GM12878 (cell line): ENCODE measurements around the gene LSAMP.

Source experiments
- EP300 ChIP-seq, 2 experiments: fragments of 150-350 bp in 1 of 2; IDR thresholded peaks; 2 replicates each; pipeline ENCODE4 v1.6.1; 2011 to 2012; ENCODE audit warnings: low read depth in 2 of 2, low read length in 2 of 2, borderline replicate concordance in 1 of 2, improper control_type of control experiment in 1 of 2, inconsistent platforms in 1 of 2; ENCODE audit not compliant: control insufficient read depth in 1 of 2
- EZH2 ChIP-seq: IDR thresholded peaks from 2 replicates; pipeline ENCODE4 v1.6.1; 2012; ENCODE audit warnings: low read depth, mild to moderate bottlenecking, control low read depth, inconsistent platforms, low read length, borderline replicate concordance; ENCODE audit not compliant: control insufficient read depth
- HCFC1 ChIP-seq: fragments of 150-350 bp; IDR thresholded peaks from 2 replicates; pipeline ENCODE4 v1.6.1; 2014; ENCODE audit warnings: low read length
- HDGF ChIP-seq: fragments of 450-650 bp; IDR thresholded peaks from 2 replicates; pipeline ENCODE4 v1.6.1; 2016; ENCODE audit warnings: antibody characterized with exemption
- MEF2A ChIP-seq: IDR thresholded peaks from 2 replicates; pipeline ENCODE4 v1.6.1; 2011; ENCODE audit warnings: low read depth, mild to moderate bottlenecking, low read length, moderate library complexity; ENCODE audit not compliant: insufficient read depth
- POLR2A ChIP-seq: IDR thresholded peaks from 2 replicates; pipeline ENCODE4 v1.6.1; 2011; ENCODE audit warnings: low read depth, mild to moderate bottlenecking, low read length
- RFX5 ChIP-seq: IDR thresholded peaks from 2 replicates; pipeline ENCODE4 v1.6.1; 2011; ENCODE audit warnings: low read depth, low read length, improper control_type of control experiment
- RUNX3 ChIP-seq: IDR thresholded peaks from 2 replicates; pipeline ENCODE4 v1.6.1; 2012; ENCODE audit warnings: low read length, inconsistent platforms
- SP1 ChIP-seq: IDR thresholded peaks from one replicate; pipeline ENCODE4 v1.6.1; 2011; ENCODE audit warnings: low read depth, low read length
- ZNF24 ChIP-seq: fragments of 450-650 bp; IDR thresholded peaks from 2 replicates; pipeline ENCODE4 v1.6.1; 2017; ENCODE audit warnings: antibody characterized with exemption, mild to moderate bottlenecking
- TF ChIP-seq, protein P1 (sequence below), 3 experiments: IDR thresholded peaks in 2 of 3; conservative IDR thresholded peaks in 1 of 3; 2 replicates each; pipeline ENCODE4 v1.5.1; 2011; ENCODE audit warnings: low read depth in 3 of 3, low read length in 3 of 3, mild to moderate bottlenecking in 3 of 3, control low read depth in 2 of 3, moderate library complexity in 2 of 3, inconsistent platforms in 1 of 3, mixed read lengths in 1 of 3; ENCODE audit not compliant: control insufficient read depth in 2 of 3, insufficient read depth in 1 of 3; ENCODE audit errors: extremely low read depth in 1 of 3

- TF ChIP-seq EP300 (IDR thresholded peaks at IDR 0.05; ENCODE audit: borderline replicate concordance in 1 of 2, control insufficient read depth in 1 of 2, low read depth in 2 of 2, low read length in 2 of 2): no peak
- TF ChIP-seq MEF2A: no peak
- no peak for TF ChIP-seq ZNF24
- no peak for TF ChIP-seq RFX5
- TF ChIP-seq, protein P1, sequence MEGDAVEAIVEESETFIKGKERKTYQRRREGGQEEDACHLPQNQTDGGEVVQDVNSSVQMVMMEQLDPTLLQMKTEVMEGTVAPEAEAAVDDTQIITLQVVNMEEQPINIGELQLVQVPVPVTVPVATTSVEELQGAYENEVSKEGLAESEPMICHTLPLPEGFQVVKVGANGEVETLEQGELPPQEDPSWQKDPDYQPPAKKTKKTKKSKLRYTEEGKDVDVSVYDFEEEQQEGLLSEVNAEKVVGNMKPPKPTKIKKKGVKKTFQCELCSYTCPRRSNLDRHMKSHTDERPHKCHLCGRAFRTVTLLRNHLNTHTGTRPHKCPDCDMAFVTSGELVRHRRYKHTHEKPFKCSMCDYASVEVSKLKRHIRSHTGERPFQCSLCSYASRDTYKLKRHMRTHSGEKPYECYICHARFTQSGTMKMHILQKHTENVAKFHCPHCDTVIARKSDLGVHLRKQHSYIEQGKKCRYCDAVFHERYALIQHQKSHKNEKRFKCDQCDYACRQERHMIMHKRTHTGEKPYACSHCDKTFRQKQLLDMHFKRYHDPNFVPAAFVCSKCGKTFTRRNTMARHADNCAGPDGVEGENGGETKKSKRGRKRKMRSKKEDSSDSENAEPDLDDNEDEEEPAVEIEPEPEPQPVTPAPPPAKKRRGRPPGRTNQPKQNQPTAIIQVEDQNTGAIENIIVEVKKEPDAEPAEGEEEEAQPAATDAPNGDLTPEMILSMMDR (IDR thresholded peaks at IDR 0.05 in 2 of 3, conservative IDR thresholded peaks at IDR 0.05 in 1 of 3; ENCODE audit: control insufficient read depth in 2 of 3, extremely low read depth in 1 of 3, insufficient read depth in 1 of 3, low read depth in 3 of 3, low read length in 3 of 3): no peak
- no peak for TF ChIP-seq HDGF
- TF ChIP-seq POLR2A: no peak
- TF ChIP-seq HCFC1: no peak
- no peak for TF ChIP-seq RUNX3
- TF ChIP-seq EZH2: no peak
- no peak for TF ChIP-seq SP1
Observed at GRCh38 chr3:115860766-115861165, 584.5 kb downstream of the LSAMP start.
